ENCODE results near the gene GEMIN5. TPM values are rescaled to one million over a fixed set of nuclear protein-coding genes. Genes with fewer than 3 reads are reported as not detected.

Gene GEMIN5
- polyA plus RNA-seq, 3 donors: 2.0 to 3.8 (median 2.2) TPM

DNA sequence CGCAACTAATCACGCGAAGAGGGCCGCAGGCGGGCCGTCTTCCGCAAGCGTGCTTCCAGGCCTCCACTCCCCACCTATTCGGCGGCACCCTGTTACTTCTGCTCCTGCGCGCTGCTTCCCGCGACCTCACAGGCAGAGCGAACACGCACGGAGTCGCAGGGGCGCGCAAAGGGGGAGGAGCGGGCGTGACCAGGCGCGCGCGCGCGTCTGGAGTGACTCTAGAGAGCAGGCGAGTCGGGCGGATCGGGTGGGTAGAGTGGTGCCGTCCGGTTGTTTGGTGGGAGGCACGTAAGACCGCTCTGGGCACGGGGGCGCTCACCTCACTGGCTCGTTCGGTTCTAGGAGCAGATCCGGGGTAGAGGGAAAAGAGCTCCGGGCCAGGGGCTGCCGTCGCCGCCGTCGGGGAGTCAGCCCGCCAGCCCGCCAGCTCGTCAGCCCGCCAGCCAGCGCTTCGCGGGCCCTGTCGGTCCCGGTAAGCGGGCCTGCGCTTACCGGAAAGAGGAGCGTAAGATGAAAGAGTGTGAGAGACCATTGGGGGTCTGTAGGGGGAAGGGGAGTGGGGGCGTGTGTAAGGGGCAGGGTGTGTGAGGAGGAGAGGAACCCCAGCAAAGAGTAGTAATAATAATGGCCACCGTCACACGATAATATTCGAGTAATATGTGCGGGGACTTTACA, 79.6 kb downstream of the GEMIN5 start, which contains the start of gene CNOT8:
Gene CNOT8 (plus strand): TSS at position 331 of the 675 bp plus-strand sequence. CDS start 4,652 bp downstream, outside the sequence.
- H3K36me3 ChIP-seq (replicated peaks in 1 of 2; ENCODE audit: control insufficient read depth in 1 of 2, insufficient read depth in 2 of 2, low read length in 2 of 2): peaks cover 2 to 5% of the 10 kb centered on the region in 2 donors
- H2AFZ ChIP-seq (ENCODE audit: insufficient read depth, low read depth, low read length, poor library complexity, severe bottlenecking): peak within 1 kb of the TSS; percentile 90
- intact Hi-C loops (cut with micrococcal nuclease): loop anchor here (2.0 to 10.0 kb wide), 6 partner anchors 79 to 411 kb away; partner anchors contain the start of genes GEMIN5 (in 1 of the 2), MRPL22 (in 1 of the 2) and SAP30L (in 1 of the 2)
- no peaks in the 10 kb centered on the region for H3K9me3 ChIP-seq (replicated peaks in 1 of 2; ENCODE audit: control insufficient read depth in 1 of 2, insufficient read depth in 1 of 2, low read length in 2 of 2)
- peaks cover 49% of the 10 kb centered on the region for H3K79me2 ChIP-seq (ENCODE audit: insufficient read depth, low read length)
- peak within 1 kb of the TSS; percentile 96 to 98 for H3K27ac ChIP-seq (ENCODE audit: low read depth in 1 of 2, low read length in 2 of 2)
- peak within 1 kb of the TSS; percentile 90 for H3K9ac ChIP-seq (ENCODE audit: insufficient read depth, low read length, poor library complexity, severe bottlenecking)
- peaks cover 42 to 64% of the 10 kb centered on the region in 2 donors for H3K4me1 ChIP-seq (ENCODE audit: control insufficient read depth in 1 of 2, insufficient read depth in 2 of 2, low read length in 2 of 2)
- Mint-ChIP-seq H3K9me3 (peaks cover 0 to 2% (median 0%) of the 10 kb centered on the region in 7 donors), H3K36me3 (peaks cover 2 to 7% of the 10 kb centered on the region in 2 donors), H3K4me3 (peak within 1 kb of the TSS; percentile 77 to 96), H3K27ac (peak within 1 kb of the TSS; percentile 93 to 99 (median 99)), H3K27me3 (ENCODE audit: low read depth in 3 of 3) (peaks cover 0 to 5% (median 2%) of the 10 kb centered on the region in 3 donors), H3K4me1 (peaks cover 53% of the 10 kb centered on the region)
- peak within 1 kb of the TSS; percentile 87 for H3K4me2 ChIP-seq (replicated peaks; ENCODE audit: extremely low read depth, low read length, poor library complexity, severe bottlenecking)
- under 1% methylated on average over 56 of the region's 65 CpGs for WGBS (ENCODE audit: insufficient coverage)
- H3K27me3 ChIP-seq (ENCODE audit: control insufficient read depth in 2 of 2, insufficient read depth in 2 of 2, low read length in 2 of 2): no peaks in the 10 kb centered on the region
- peaks cover 36% of the 10 kb centered on the region for H4K20me1 ChIP-seq (ENCODE audit: insufficient read depth, low read length)
- peak; percentile 90 to 94 (median 93) for DNase-seq
- TF ChIP-seq, protein P1, sequence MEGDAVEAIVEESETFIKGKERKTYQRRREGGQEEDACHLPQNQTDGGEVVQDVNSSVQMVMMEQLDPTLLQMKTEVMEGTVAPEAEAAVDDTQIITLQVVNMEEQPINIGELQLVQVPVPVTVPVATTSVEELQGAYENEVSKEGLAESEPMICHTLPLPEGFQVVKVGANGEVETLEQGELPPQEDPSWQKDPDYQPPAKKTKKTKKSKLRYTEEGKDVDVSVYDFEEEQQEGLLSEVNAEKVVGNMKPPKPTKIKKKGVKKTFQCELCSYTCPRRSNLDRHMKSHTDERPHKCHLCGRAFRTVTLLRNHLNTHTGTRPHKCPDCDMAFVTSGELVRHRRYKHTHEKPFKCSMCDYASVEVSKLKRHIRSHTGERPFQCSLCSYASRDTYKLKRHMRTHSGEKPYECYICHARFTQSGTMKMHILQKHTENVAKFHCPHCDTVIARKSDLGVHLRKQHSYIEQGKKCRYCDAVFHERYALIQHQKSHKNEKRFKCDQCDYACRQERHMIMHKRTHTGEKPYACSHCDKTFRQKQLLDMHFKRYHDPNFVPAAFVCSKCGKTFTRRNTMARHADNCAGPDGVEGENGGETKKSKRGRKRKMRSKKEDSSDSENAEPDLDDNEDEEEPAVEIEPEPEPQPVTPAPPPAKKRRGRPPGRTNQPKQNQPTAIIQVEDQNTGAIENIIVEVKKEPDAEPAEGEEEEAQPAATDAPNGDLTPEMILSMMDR (IDR thresholded peaks at IDR 0.05): no peak
- H3K4me3 ChIP-seq (replicated peaks in 1 of 3; ENCODE audit: low read depth in 2 of 3, low read length in 3 of 3): peak within 1 kb of the TSS; percentile 87 to 96 (median 89)

- Histone ChIP-seq H3K4me3 (replicated peaks in 1 of 3; ENCODE audit: low read depth in 2 of 3, low read length in 3 of 3) (peak overlapping the region; percentile 87 to 96 (median 89)), H3K79me2 (ENCODE audit: insufficient read depth, low read length) (peaks cover 42% of the 10 kb centered on the region), H2AFZ (ENCODE audit: insufficient read depth, low read depth, low read length, poor library complexity, severe bottlenecking) (peak overlapping the region; percentile 90), H3K4me2 (replicated peaks; ENCODE audit: extremely low read depth, low read length, poor library complexity, severe bottlenecking) (peak overlapping the region; percentile 87), H3K9me3 (replicated peaks in 1 of 2; ENCODE audit: control insufficient read depth in 1 of 2, insufficient read depth in 1 of 2, low read length in 2 of 2) (no peaks in the 10 kb centered on the region), H3K9ac (ENCODE audit: insufficient read depth, low read length, poor library complexity, severe bottlenecking) (peak overlapping the region; percentile 90), H3K36me3 (replicated peaks in 1 of 2; ENCODE audit: control insufficient read depth in 1 of 2, insufficient read depth in 2 of 2, low read length in 2 of 2) (no peaks in the 10 kb centered on the region), H3K27ac (ENCODE audit: low read depth in 1 of 2, low read length in 2 of 2) (peak overlapping the region; percentile 96 to 98), H4K20me1 (ENCODE audit: insufficient read depth, low read length) (peaks cover 28% of the 10 kb centered on the region), H3K4me1 (ENCODE audit: control insufficient read depth in 1 of 2, insufficient read depth in 2 of 2, low read length in 2 of 2) (peaks cover 37 to 57% of the 10 kb centered on the region in 2 donors), H3K27me3 (ENCODE audit: control insufficient read depth in 2 of 2, insufficient read depth in 2 of 2, low read length in 2 of 2) (no peaks in the 10 kb centered on the region)
- intact Hi-C loops (cut with micrococcal nuclease): loop anchor here (2.0 to 10.0 kb wide), 6 partner anchors 80 to 410 kb away; partner anchors contain the start of genes GEMIN5 (in 1 of the 2), MRPL22 (in 1 of the 2) and SAP30L (in 1 of the 2)
- Mint-ChIP-seq H3K4me3 (peak overlapping the region; percentile 77 to 96), H3K9me3 (peaks cover 0 to 2% (median 0%) of the 10 kb centered on the region in 7 donors), H3K27ac (peak overlapping the region; percentile 93 to 99 (median 99)), H3K36me3 (peaks cover 2 to 3% of the 10 kb centered on the region in 2 donors), H3K4me1 (peaks cover 46% of the 10 kb centered on the region), H3K27me3 (ENCODE audit: low read depth in 3 of 3) (peaks cover 0 to 5% (median 2%) of the 10 kb centered on the region in 3 donors)
- TF ChIP-seq, protein P1 (IDR thresholded peaks at IDR 0.05): no peak
- DNase-seq: peak; percentile 89 to 91 (median 91)
- under 1% methylated on average over 35 of the region's 59 CpGs for WGBS (ENCODE audit: insufficient coverage)
These were observed 80.3 kb downstream of the GEMIN5 start for GRCh38 chr5:154857530-154858296.

Measured in CD14-positive monocyte (primary cell).